ENCODE results near the gene CDK19. TPM values are rescaled to one million over a fixed set of nuclear protein-coding genes. Genes with fewer than 3 reads are reported as not detected.

CDK19 gene
- total and polyA plus RNA-seq, 2 of the 4 experiments (the other 2 are of a cell fraction) = 6.0 to 6.8 TPM

DNA sequence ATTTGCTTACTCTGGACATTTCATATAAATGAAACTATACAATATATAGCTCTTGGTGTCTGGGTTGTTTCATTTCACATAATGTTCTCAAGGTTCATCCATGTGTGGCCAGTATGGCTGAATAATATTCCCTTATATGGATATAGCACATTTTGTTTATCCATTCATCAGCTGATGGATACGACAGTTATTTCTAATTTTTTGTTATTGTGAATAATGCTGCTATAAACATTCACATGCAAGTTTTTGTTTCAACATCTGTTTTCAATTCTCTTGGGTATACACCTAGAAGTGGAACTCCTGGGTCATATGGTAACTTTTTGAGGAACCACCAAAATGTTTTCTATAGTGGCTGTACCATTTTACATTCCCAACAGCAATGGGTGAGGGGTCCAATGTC is 101.1 kb downstream of the CDK19 start:
- H2AFZ ChIP-seq (replicated peaks; ENCODE audit: low read length, poor library complexity) = no peak overlapping the region
- no TSS peak for BruUV-seq (replicated peaks)
- peak overlapping the region; percentile 48; the same call in 1 of the 2 replicates for H3K4ac ChIP-seq (ENCODE audit: low read depth, low read length)
- DNase-seq (peak; percentile 81), ATAC-seq (ENCODE audit: low read depth) (peak; percentile 77)
- H4K5ac ChIP-seq (ENCODE audit: low read depth, low read length) = no peak overlapping the region
- no peaks in the 10 kb centered on the region; a peak in 2 of 4 replicates for H3K79me1 ChIP-seq (ENCODE audit: low read depth in 1 of 2, low read length in 2 of 2)
- no peaks in the 10 kb centered on the region for H3K27me3 ChIP-seq (ENCODE audit: control insufficient read depth, insufficient read depth, low read length)
- H2AK5ac ChIP-seq (ENCODE audit: low read depth, low read length) = no peak overlapping the region
- H3K27ac ChIP-seq (ENCODE audit: insufficient read depth, low read length) = peak overlapping the region; percentile 71; the same call in 1 of the 2 replicates
- H3K23ac ChIP-seq (ENCODE audit: low read depth, low read length) = peak overlapping the region; percentile 43; the same call in 1 of the 2 replicates
- H3K14ac ChIP-seq (replicated peaks; ENCODE audit: low read depth, low read length) = no peak overlapping the region; the same call in 1 of the 2 replicates
- peak overlapping the region; percentile 88 for H2BK5ac ChIP-seq (ENCODE audit: low read depth, low read length, poor library complexity, severe bottlenecking)
- dilution Hi-C loops (cut with HindIII; ENCODE audit: low sequenced_read_pairs, unreplicated experiment) = no loop called here
- intact Hi-C loops (cut with micrococcal nuclease) = no loop called here
- H3K4me1 ChIP-seq (ENCODE audit: control insufficient read depth, insufficient read depth, low read length) = no peaks in the 10 kb centered on the region
- H3K4me3 ChIP-seq (ENCODE audit: insufficient read depth, low read depth, low read length) = no peak overlapping the region
- TF ChIP-seq USF2 (IDR thresholded peaks at IDR 0.05; ENCODE audit: low read depth, low read length) (no peak), BHLHE40 (IDR thresholded peaks at IDR 0.05; ENCODE audit: low read depth, low read length) (no peak), MXI1 (IDR thresholded peaks at IDR 0.05; ENCODE audit: borderline replicate concordance, low read depth, low read length) (no peak), ELK1 (IDR thresholded peaks at IDR 0.05; ENCODE audit: borderline replicate concordance, low read depth, low read length) (no peak), FOS (IDR thresholded peaks at IDR 0.05; ENCODE audit: low read depth, low read length) (no peak), CEBPB (IDR thresholded peaks at IDR 0.05; ENCODE audit: low read depth, low read length) (no peak), RCOR1 (IDR thresholded peaks at IDR 0.05; ENCODE audit: insufficient replicate concordance, low read length) (no peak), MAFK (IDR thresholded peaks at IDR 0.05; ENCODE audit: low read depth, low read length) (no peak), CHD1 (IDR thresholded peaks at IDR 0.05; ENCODE audit: low read depth, low read length) (no peak), SMC3 (IDR thresholded peaks at IDR 0.05; ENCODE audit: low read depth, low read length) (no peak), CTCF (conservative IDR thresholded peaks at IDR 0.05; ENCODE audit: low read depth, low read length) (no peak), RAD21 (IDR thresholded peaks at IDR 0.05; ENCODE audit: low read length) (no peak), POLR2A (IDR thresholded peaks at IDR 0.05; ENCODE audit: low read depth, low read length) (no peak), NFE2L2 (IDR thresholded peaks at IDR 0.05; ENCODE audit: low read depth, low read length) (no peak), RFX5 (IDR thresholded peaks at IDR 0.05; ENCODE audit: low read depth, low read length) (no peak)
- H3K9me1 ChIP-seq (ENCODE audit: insufficient read depth, low read length) = 0 out of 2 replicates have a peak, but pooled peaks cover 2% of the 10 kb centered on the region
- peak overlapping the region; percentile 76 for H2BK20ac ChIP-seq (ENCODE audit: low read depth, low read length)
- H3K9me3 ChIP-seq (ENCODE audit: control insufficient read depth, insufficient read depth, low read length) = no peaks in the 10 kb centered on the region
- H2BK15ac ChIP-seq (ENCODE audit: low read depth, low read length) = peak overlapping the region; percentile 81; the same call in 1 of the 3 replicates
- 0 out of 2 replicates have a peak overlapping the region, but pooled peaks have one; percentile 12 for H3K56ac ChIP-seq (ENCODE audit: extremely low read depth, insufficient read depth, low read length)
- POLR2A ChIA-PET (ENCODE audit: unreplicated experiment) = no interaction called here
- CTCF ChIA-PET = no interaction called here
- no CpG with 5 or more reads among the region's 1 CpG for WGBS, 2 experiments (ENCODE audit: extremely low coverage in 2 of 2, insufficient read length in 1 of 2)
- H4K20me1 ChIP-seq (ENCODE audit: insufficient read depth, low read length) = no peaks in the 10 kb centered on the region
- H3K36me3 ChIP-seq (ENCODE audit: control insufficient read depth, insufficient read depth, low read length) = 0 out of 2 replicates have a peak, but pooled peaks cover 2% of the 10 kb centered on the region
- peak overlapping the region; percentile 42 to 59; a peak in 2 of 4 replicates for H4K8ac ChIP-seq (ENCODE audit: low read depth in 2 of 2, low read length in 2 of 2)
- peak overlapping the region; percentile 82 for H2BK120ac ChIP-seq (ENCODE audit: low read depth, low read length)
- no peak overlapping the region for H3K4me2 ChIP-seq (ENCODE audit: low read depth, low read length)
- H4K91ac ChIP-seq (ENCODE audit: insufficient read depth, low read depth, low read length) = no peak overlapping the region
- H3K18ac ChIP-seq (ENCODE audit: low read depth, low read length) = peak overlapping the region; percentile 65
- H2AK9ac ChIP-seq (replicated peaks; ENCODE audit: low read depth, low read length, poor library complexity) = no peak overlapping the region
- H3K9ac ChIP-seq (ENCODE audit: low read depth, low read length) = no peak overlapping the region
- in situ Hi-C loops (cut with MboI; ENCODE audit: low sequenced_read_pairs) = no loop called here

Measured in IMR-90 (cell line).